A673 (cell line): ENCODE results near the gene PARVB. TPM values are rescaled to one million over a fixed set of nuclear protein-coding genes. Genes with fewer than 3 reads are reported as not detected.

Experiments
- BruUV-seq: library from RNA; stranded (reverse); fragments of 400-500 nt; replicated peaks from 2 replicates; lab custom pipeline; 2021; lab: Mats Ljungman, UMichigan
- CTCF ChIA-PET: fragments of 300-600 bp; sonication (Branson Sonifier 250); formaldehyde crosslinking; loops from one replicate; lab custom pipeline; 2022; ENCODE audit warnings: antibody characterized with exemption; lab: Charles Lee
- POLR2A ChIA-PET: fragments of 300-600 bp; sonication (Branson Sonifier 250); formaldehyde crosslinking; loops from one replicate; lab custom pipeline; 2022; ENCODE audit warnings: antibody characterized with exemption; ENCODE audit not compliant: low non-redundant PET; lab: Charles Lee
- DNase-seq: peaks from one replicate; pipeline ENCODE4 v3.0.0-alpha.2; 2015; ENCODE audit warnings: low spot score
- H3K27ac ChIP-seq: fragments of 200-600 bp; sonication (generic); 2 replicates; pipeline ENCODE4 v1.5.1; 2016; ENCODE audit warnings: mixed run types, low read depth, mild to moderate bottlenecking, mixed read lengths, antibody characterized with exemption, low read length; ENCODE audit not compliant: poor library complexity, severe bottlenecking
- H3K27me3 ChIP-seq: fragments of 200-600 bp; sonication (generic); replicated peaks from 2 replicates; pipeline ENCODE4 v1.6.1; 2017; ENCODE audit warnings: mixed run types, low read depth, mild to moderate bottlenecking, mixed read lengths, antibody characterized with exemption, low read length; ENCODE audit not compliant: insufficient read depth, poor library complexity
- H3K36me3 ChIP-seq: fragments of 200-600 bp; sonication (generic); 2 replicates; pipeline ENCODE4 v1.6.1; 2016; ENCODE audit warnings: mixed run types, mild to moderate bottlenecking, mixed read lengths, antibody characterized with exemption, low read length; ENCODE audit not compliant: insufficient read depth, poor library complexity, severe bottlenecking
- H3K4me1 ChIP-seq: fragments of 200-600 bp; sonication (generic); 2 replicates; pipeline ENCODE4 v1.6.1; 2017; ENCODE audit warnings: mixed run types, mild to moderate bottlenecking, mixed read lengths, antibody characterized with exemption, low read length; ENCODE audit not compliant: insufficient read depth, poor library complexity, severe bottlenecking
- H3K4me3 ChIP-seq: fragments of 200-600 bp; sonication (generic); 2 replicates; pipeline ENCODE4 v1.5.1; 2016; ENCODE audit warnings: low read depth, mixed run types, mild to moderate bottlenecking, mixed read lengths, low read length; ENCODE audit not compliant: poor library complexity, severe bottlenecking
- H3K9me3 ChIP-seq: fragments of 200-600 bp; sonication (generic); 2 replicates; pipeline ENCODE4 v1.6.1; 2016; ENCODE audit warnings: mixed run types, low read depth, mild to moderate bottlenecking, mixed read lengths, antibody characterized with exemption, low read length; ENCODE audit not compliant: poor library complexity, severe bottlenecking
- CTCF ChIP-seq: fragments of 300-800, 200-600 bp; sonication (generic); conservative IDR thresholded peaks from 2 replicates; pipeline ENCODE4 v1.5.1; 2017; ENCODE audit warnings: low read depth, mild to moderate bottlenecking, antibody characterized with exemption, low read length, moderate library complexity, mixed read lengths
- EZH2 ChIP-seq: fragments of 200-600 bp; sonication (generic); IDR thresholded peaks from 2 replicates; pipeline ENCODE4 v1.6.1; 2017; ENCODE audit warnings: borderline replicate concordance, low read depth, mild to moderate bottlenecking, mixed read lengths, antibody characterized with exemption, low read length; ENCODE audit not compliant: poor library complexity, severe bottlenecking
- intact Hi-C: fragments of 100-400 bp; cut with micrococcal nuclease; formaldehyde crosslinking; loops from one replicate; pipeline ENCODE4 v1.10.0; 2022; ENCODE audit not compliant: unreplicated experiment
- total RNA-seq: library from RNA; stranded (reverse); gene quantifications from 2 replicates; pipeline ENCODE4 v1.2.3, GENCODE V29; 2021

Gene PARVB
- total RNA-seq, 1 experiment from 2014 or later, result 18.3 TPM

GRCh38 chr22:44164031-44164430, 139.9 kb downstream of the PARVB start:
- intact Hi-C loops, result no loop called here
- H3K27ac ChIP-seq, result no peak overlapping the region
- H3K4me3 ChIP-seq, result no peak overlapping the region
- DNase-seq, result no peak
- POLR2A ChIA-PET, result no interaction called here
- H3K4me1 ChIP-seq, result peaks cover 5% of the 10 kb centered on the region
- no peaks in the 10 kb centered on the region for H3K27me3 ChIP-seq
- no peaks in the 10 kb centered on the region for H3K9me3 ChIP-seq
- BruUV-seq, result no TSS peak
- TF ChIP-seq CTCF, result no peak
- TF ChIP-seq EZH2, result no peak
- H3K36me3 ChIP-seq, result no peaks in the 10 kb centered on the region
- CTCF ChIA-PET, result no interaction called here

GRCh38 chr22:44165286-44165874, 141.3 kb downstream of the PARVB start:
- Histone ChIP-seq H3K27me3 (no peaks in the 10 kb centered on the region), H3K9me3 (no peaks in the 10 kb centered on the region), H3K4me1 (peaks cover 5% of the 10 kb centered on the region), H3K27ac (no peak overlapping the region), H3K36me3 (no peaks in the 10 kb centered on the region), H3K4me3 (no peak overlapping the region)
- POLR2A ChIA-PET, result no interaction called here
- no TSS peak for BruUV-seq
- no peak for DNase-seq
- CTCF ChIA-PET, result no interaction called here
- intact Hi-C loops, result no loop called here
- no peak for TF ChIP-seq CTCF
- TF ChIP-seq EZH2, result no peak

- peak overlapping the region; percentile 4 for H3K27ac ChIP-seq
- BruUV-seq, result no TSS peak
- H3K27me3 ChIP-seq, result no peaks in the 10 kb centered on the region
- CTCF ChIA-PET, result no interaction called here
- no peak for DNase-seq
- no peaks in the 10 kb centered on the region for H3K9me3 ChIP-seq
- intact Hi-C loops, result no loop called here
- H3K4me1 ChIP-seq, result peaks cover 5% of the 10 kb centered on the region
- H3K4me3 ChIP-seq, result no peak overlapping the region
- no peaks in the 10 kb centered on the region for H3K36me3 ChIP-seq
- TF ChIP-seq EZH2 (no peak), CTCF (no peak)
- POLR2A ChIA-PET, result no interaction called here
These were observed 142.6 kb downstream of the PARVB start for GRCh38 chr22:44166498-44167276.
